Astrocyte of the spinal cord (primary cell): ENCODE data around the gene MIER3.

Source experiments
- DNase-seq: peaks from one replicate; pipeline ENCODE4 v3.0.0; 2011; ENCODE audit warnings: low read depth, low spot score
- H3K4me3 ChIP-seq: 2 replicates; pipeline ENCODE4 v1.5.1; 2011; ENCODE audit warnings: low read depth, mild to moderate bottlenecking, low read length, moderate library complexity
- CTCF ChIP-seq: IDR thresholded peaks from 2 replicates; pipeline ENCODE4 v1.5.1; 2012; ENCODE audit warnings: low read depth, mild to moderate bottlenecking, low read length, inconsistent platforms
- in situ Hi-C: cut with HindIII; loops from 2 replicates; pipeline ENCODE4 v1.10.0; 2017; ENCODE audit warnings: low sequenced_read_pairs

MIER3 gene

GRCh38 chr5:56919942-56920662 lies 31.8 kb downstream of the MIER3 start:
- in situ Hi-C loops, result no loop called here
- DNase-seq, result no peak
- no peak for TF ChIP-seq CTCF
- H3K4me3 ChIP-seq, result no peak overlapping the region

GRCh38 chr5:56918054-56918453 lies 33.9 kb downstream of the MIER3 start:
- in situ Hi-C loops, result no loop called here
- no peak for TF ChIP-seq CTCF
- H3K4me3 ChIP-seq, result no peak overlapping the region

GRCh38 chr5:56917534-56917933 lies 34.4 kb downstream of the MIER3 start:
- no peak for DNase-seq
- H3K4me3 ChIP-seq, result no peak overlapping the region
- no peak for TF ChIP-seq CTCF
- in situ Hi-C loops, result no loop called here

More at GRCh38 chr5:56918054-56918453, 33.9 kb downstream of the MIER3 start:
- no peak for DNase-seq

GRCh38 chr5:56914678-56915077 lies 37.2 kb downstream of the MIER3 start:
- TF ChIP-seq CTCF, result no peak
- DNase-seq, result no peak
- H3K4me3 ChIP-seq, result no peak overlapping the region
- in situ Hi-C loops, result no loop called here

- TF ChIP-seq CTCF, result no peak
Observed at GRCh38 chr5:56913766-56914165, 38.2 kb downstream of the MIER3 start.

GRCh38 chr5:56910210-56910965 lies 41.5 kb downstream of the MIER3 start:
- H3K4me3 ChIP-seq, result peak overlapping the region; percentile 57
- no peak for DNase-seq
- in situ Hi-C loops, result no loop called here
- no peak for TF ChIP-seq CTCF

More at GRCh38 chr5:56913766-56914165, 38.2 kb downstream of the MIER3 start:
- H3K4me3 ChIP-seq, result no peak overlapping the region
- DNase-seq, result no peak
- in situ Hi-C loops, result no loop called here
